SU-DHL-6 (cell line): ENCODE measurements around the gene BTBD9.

Experiments
- H2AFZ ChIP-seq: fragments of 200-600 bp; sonication (generic); 2 replicates; pipeline ENCODE4 v1.6.1; 2014; ENCODE audit warnings: low read depth, mild to moderate bottlenecking, moderate library complexity, mixed read lengths, antibody characterized with exemption, low read length; ENCODE audit not compliant: severe bottlenecking
- H3F3A ChIP-seq: fragments of 200-600 bp; shearing (Covaris generic); 2 replicates; pipeline ENCODE4 v1.6.0; 2016; ENCODE audit warnings: antibody characterized with exemption, mild to moderate bottlenecking; ENCODE audit not compliant: insufficient read depth
- H3K27ac ChIP-seq: fragments of 200-600 bp; sonication (generic); 2 replicates; pipeline ENCODE4 v1.5.1; 2016; ENCODE audit warnings: low read depth, mild to moderate bottlenecking, low read length, moderate library complexity, mixed read lengths
- H3K27me3 ChIP-seq: fragments of 200-600 bp; sonication (generic), shearing (Covaris generic); 2 replicates; pipeline ENCODE4 v1.6.0; 2014; ENCODE audit warnings: mild to moderate bottlenecking, low read length
- H3K36me3 ChIP-seq: fragments of 200-600 bp; sonication (generic); 2 replicates; pipeline ENCODE4 v1.6.1; 2014; ENCODE audit warnings: mild to moderate bottlenecking, low read length, mixed read lengths
- H3K4me2 ChIP-seq: fragments of 300-600, 200-600 bp; shearing (Covaris generic), sonication (generic); 2 replicates; pipeline ENCODE4 v1.6.0; 2014; ENCODE audit warnings: low read length, low read depth, mild to moderate bottlenecking; ENCODE audit not compliant: poor library complexity, severe bottlenecking
- H3K4me3 ChIP-seq: fragments of 200-600 bp; sonication (generic); 2 replicates; pipeline ENCODE4 v1.5.1; 2014; ENCODE audit warnings: antibody characterized with exemption, low read length, mild to moderate bottlenecking, mixed read lengths; ENCODE audit not compliant: insufficient read depth, poor library complexity, severe bottlenecking
- H3K79me2 ChIP-seq: fragments of 200-600 bp; sonication (generic); 2 replicates; pipeline ENCODE4 v1.6.1; 2014; ENCODE audit warnings: mild to moderate bottlenecking, low read length, moderate library complexity; ENCODE audit not compliant: insufficient read depth
- H3K9ac ChIP-seq: fragments of 200-600 bp; sonication (generic); 2 replicates; pipeline ENCODE4 v1.7.0; 2014; ENCODE audit warnings: mild to moderate bottlenecking, low read length
- H3K9me2 ChIP-seq: fragments of 200-600 bp; sonication (generic); replicated peaks from 2 replicates; pipeline ENCODE4 v1.6.1; 2014; ENCODE audit warnings: low read length; ENCODE audit not compliant: insufficient read depth
- H3K9me3 ChIP-seq: fragments of 200-600 bp; sonication (generic); 2 replicates; pipeline ENCODE4 v1.6.1; 2014; ENCODE audit warnings: low read length, mixed read lengths; ENCODE audit not compliant: insufficient read depth
- H4K20me1 ChIP-seq: fragments of 200-600 bp; sonication (generic); 2 replicates; pipeline ENCODE4 v1.6.1; 2014; ENCODE audit warnings: low read depth, mild to moderate bottlenecking, antibody characterized with exemption, low read length, moderate library complexity, mixed read lengths
- EZH2phosphoT487 ChIP-seq: fragments of 200-600 bp; sonication (generic), shearing (Covaris generic); conservative IDR thresholded peaks from 2 replicates; pipeline ENCODE4 v1.6.1; 2018; ENCODE audit warnings: mild to moderate bottlenecking, antibody characterized with exemption, low read length, moderate library complexity, mixed read lengths
- TF ChIP-seq, protein P1 (sequence below): fragments of 200-600 bp; sonication (generic); IDR thresholded peaks from one replicate; pipeline ENCODE4 v1.5.1; 2017; ENCODE audit warnings: antibody characterized with exemption, mild to moderate bottlenecking, low read length, moderate library complexity; ENCODE audit not compliant: insufficient read depth, poor library complexity, severe bottlenecking

The BTBD9 gene

GRCh38 chr6:38604700-38605099, 35.0 kb downstream of the BTBD9 start:
- Histone ChIP-seq H3F3A (no peaks in the 10 kb centered on the region), H3K4me2 (no peak overlapping the region), H3K27me3 (no peaks in the 10 kb centered on the region), H3K9me2 (no peaks in the 10 kb centered on the region), H4K20me1 (peaks cover 9% of the 10 kb centered on the region; the same call in 1 of the 2 replicates), H3K4me3 (no peak overlapping the region), H3K9ac (no peak overlapping the region), H3K9me3 (no peaks in the 10 kb centered on the region), H3K27ac (no peak overlapping the region), H3K79me2 (no peaks in the 10 kb centered on the region), H3K36me3 (no peaks in the 10 kb centered on the region), H2AFZ (no peak overlapping the region)
- no peak for TF ChIP-seq EZH2phosphoT487
- TF ChIP-seq, protein P1, sequence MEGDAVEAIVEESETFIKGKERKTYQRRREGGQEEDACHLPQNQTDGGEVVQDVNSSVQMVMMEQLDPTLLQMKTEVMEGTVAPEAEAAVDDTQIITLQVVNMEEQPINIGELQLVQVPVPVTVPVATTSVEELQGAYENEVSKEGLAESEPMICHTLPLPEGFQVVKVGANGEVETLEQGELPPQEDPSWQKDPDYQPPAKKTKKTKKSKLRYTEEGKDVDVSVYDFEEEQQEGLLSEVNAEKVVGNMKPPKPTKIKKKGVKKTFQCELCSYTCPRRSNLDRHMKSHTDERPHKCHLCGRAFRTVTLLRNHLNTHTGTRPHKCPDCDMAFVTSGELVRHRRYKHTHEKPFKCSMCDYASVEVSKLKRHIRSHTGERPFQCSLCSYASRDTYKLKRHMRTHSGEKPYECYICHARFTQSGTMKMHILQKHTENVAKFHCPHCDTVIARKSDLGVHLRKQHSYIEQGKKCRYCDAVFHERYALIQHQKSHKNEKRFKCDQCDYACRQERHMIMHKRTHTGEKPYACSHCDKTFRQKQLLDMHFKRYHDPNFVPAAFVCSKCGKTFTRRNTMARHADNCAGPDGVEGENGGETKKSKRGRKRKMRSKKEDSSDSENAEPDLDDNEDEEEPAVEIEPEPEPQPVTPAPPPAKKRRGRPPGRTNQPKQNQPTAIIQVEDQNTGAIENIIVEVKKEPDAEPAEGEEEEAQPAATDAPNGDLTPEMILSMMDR, result no peak

DNA sequence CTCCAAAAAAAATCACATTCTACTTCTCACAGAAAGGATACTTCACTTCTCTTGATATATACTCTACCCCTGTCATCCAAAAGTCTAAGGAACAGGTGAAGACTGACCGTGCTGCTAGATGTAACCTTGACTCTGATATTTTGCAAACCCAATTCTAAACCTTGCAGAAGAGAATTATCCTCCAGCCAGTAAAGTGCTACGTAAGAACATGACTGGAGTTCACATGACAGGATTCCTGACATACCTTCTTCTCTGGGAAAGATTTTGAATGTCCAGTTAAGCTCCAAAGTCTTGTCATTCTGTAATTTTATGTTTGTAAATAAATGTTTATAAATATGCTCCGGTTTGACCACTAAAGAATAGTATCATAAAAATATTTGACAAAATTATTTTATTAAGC, 35.8 kb downstream of the BTBD9 start:
- Histone ChIP-seq H3K27ac (no peak overlapping the region), H3K9me3 (no peaks in the 10 kb centered on the region), H3K36me3 (no peaks in the 10 kb centered on the region), H3K4me2 (no peak overlapping the region), H2AFZ (no peak overlapping the region), H3K79me2 (no peaks in the 10 kb centered on the region), H3K27me3 (no peaks in the 10 kb centered on the region), H3K9ac (no peak overlapping the region), H3K9me2 (no peaks in the 10 kb centered on the region), H3K4me3 (no peak overlapping the region), H3F3A (no peaks in the 10 kb centered on the region), H4K20me1 (peaks cover 6% of the 10 kb centered on the region; the same call in 1 of the 2 replicates)
- TF ChIP-seq, protein P1, result no peak
- no peak for TF ChIP-seq EZH2phosphoT487

- Histone ChIP-seq H3K9ac (no peak overlapping the region), H3K27ac (no peak overlapping the region), H3K9me2 (no peaks in the 10 kb centered on the region), H2AFZ (no peak overlapping the region), H3K79me2 (no peaks in the 10 kb centered on the region), H3K36me3 (no peaks in the 10 kb centered on the region), H3K27me3 (no peaks in the 10 kb centered on the region), H3K4me3 (no peak overlapping the region), H3K9me3 (no peaks in the 10 kb centered on the region), H3F3A (no peaks in the 10 kb centered on the region), H3K4me2 (no peak overlapping the region), H4K20me1 (peaks cover 1% of the 10 kb centered on the region; the same call in 1 of the 2 replicates)
- TF ChIP-seq, protein P1, result no peak
- no peak for TF ChIP-seq EZH2phosphoT487
Measured at GRCh38 chr6:38603496-38603895, 36.2 kb downstream of the BTBD9 start.
